Pancreas (tissue), 10 donors: ENCODE data around the gene NAT9. TPM values are rescaled to one million over a fixed set of nuclear protein-coding genes. Genes with fewer than 3 reads are reported as not detected.

Experiments used
- ATAC-seq, 4 donors: fragments of 200-7000 bp; cut with Tn5 transposase; one replicate each; pipeline versions ENCODE4 v1.8.0 to v1.9.1; 2020; ENCODE audit warnings: mild to moderate bottlenecking in 4 of 4, moderate library complexity in 4 of 4
- DNase-seq, 6 donors: peaks; one replicate each; pipeline ENCODE4 v3.0.0-alpha.2; 2020
- FAIRE-seq: peaks from 2 replicates; lab custom pipeline; 2012; peaks lifted over from hg19 to GRCh38; lab: Jason Lieb, UNC
- H3K27ac ChIP-seq, 4 donors: fragments of 200-600 bp; sonication (generic); 1 replicate in 3 of 4; 2 replicates in 1 of 4; pipeline versions ENCODE4 v1.5.0 to v1.8.0; 2020
- H3K27me3 ChIP-seq, 4 donors: fragments of 200-600 bp; one replicate each; pipeline ENCODE4 v1.8.0; 2021
- H3K36me3 ChIP-seq, 3 donors: fragments of 200-600 bp; sonication (generic) in 1 of 3; one replicate each; pipeline versions ENCODE4 v1.5.0 to v1.8.0; 2020 to 2021
- H3K4me1 ChIP-seq, 3 donors: fragments of 200-600 bp; one replicate each; pipeline ENCODE4 v1.8.0; 2021
- H3K4me3 ChIP-seq, 4 donors: fragments of 200-600 bp; sonication (generic) in 2 of 4; one replicate each; pipeline versions ENCODE4 v1.5.0 to v1.8.0; 2020 to 2021
- H3K9me3 ChIP-seq, 4 donors: fragments of 200-600 bp; one replicate each; pipeline ENCODE4 v1.8.0; 2021
- WGBS, 2 donors: extraction: QIAGEN DNeasy Blood & Tissue Kit; methylation state at CpG; one replicate each; pipeline ENCODE4 v1.1.7; 2013; 5-methylcytosine and 5-hydroxymethylcytosine counted together
- intact Hi-C, 3 donors: fragments of 100-400 bp; cut with DNase I; formaldehyde crosslinking; loops; one replicate each; pipeline versions ENCODE4 v1.11.1 to v1.14.2; 2022
- polyA plus RNA-seq, 2 donors: library from polyadenylated mRNA; stranded (reverse); fragments of 200-250 nt; gene quantifications; one replicate each; pipeline ENCODE4 v1.2.3, GENCODE V29; 2013
- total RNA-seq, 6 donors: library from RNA; stranded (reverse); fragmentation: NEBNext Ultra II Directional in 4 of 6; extraction: Animal tissue kit (Norgen Biotek cat#: 25700) in 4 of 6; gene quantifications; one replicate each; pipeline versions ENCODE4 v1.2.1 to v1.2.4, GENCODE V29; 2021 to 2023
- TF ChIP-seq, protein P1 (sequence below), 4 donors: fragments of 200-600 bp; sonication (generic) in 3 of 4; IDR thresholded peaks; one replicate each; pipeline versions ENCODE4 v1.5.0 to v1.8.0; 2021; ENCODE audit warnings: antibody characterized with exemption in 4 of 4
- donor health status: healthy with polysubstance abuse.
- donor health status: DM: no; HTN: no; CAD: no; lungs with moderate emphysema.
- donor health status: DM: no; HTN: no; CAD: no.
- donor health status: control.
- donor health status: control.
- donor health status: Bipolar disorder and iron deficiency.
- donor health status: DM: yes; HTN: yes; CAD: no.
- donor health status: DM: no; HTN: no; CAD: no.
- donor health status: DM: no; HTN: no; CAD: no.
- donor health status: DM: yes; HTN: yes; CAD: no.

NAT9 gene
- total and polyA plus RNA-seq, 8 donors: 14.4 to 38.5 (median 24.8) TPM

DNA sequence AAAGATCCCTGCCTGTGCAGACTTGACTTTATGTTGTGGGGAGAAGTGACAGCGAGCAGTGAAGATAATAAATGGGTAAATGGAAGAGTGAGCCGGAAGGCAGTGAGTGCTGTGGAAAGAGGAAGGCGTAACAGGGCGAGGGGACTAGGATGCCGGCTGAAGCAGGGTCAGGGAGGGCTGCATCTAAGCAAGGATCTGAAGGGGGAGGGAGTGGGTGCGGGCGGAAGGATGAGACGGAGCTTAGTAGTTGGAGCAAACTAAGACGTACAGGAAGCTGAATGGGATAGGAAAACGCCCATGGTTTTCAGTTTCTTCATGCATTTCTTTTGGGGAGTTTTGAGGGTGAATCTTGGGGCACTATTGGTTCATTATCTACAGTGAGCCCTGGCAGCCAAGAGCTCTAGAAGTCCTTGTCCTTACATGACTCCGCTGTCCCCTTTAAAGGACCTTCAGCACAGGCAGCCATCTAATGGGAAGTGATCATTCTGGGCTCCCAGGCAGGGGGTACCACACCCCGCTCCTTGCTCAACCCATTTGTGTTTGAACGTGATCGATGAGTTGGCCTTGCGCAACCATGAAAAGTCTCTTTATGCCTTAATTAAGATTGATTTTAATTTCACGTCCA lies 10.4 kb upstream of the NAT9 start:
- Histone ChIP-seq H3K9me3 (no peaks in the 10 kb centered on the region), H3K27ac (no peak overlapping the region), H3K27me3 (no peaks in the 10 kb centered on the region), H3K36me3 (no peaks in the 10 kb centered on the region), H3K4me3 (no peak overlapping the region), H3K4me1 (no peaks in the 10 kb centered on the region)
- ATAC-seq (peak in 1 of 4 donors; percentile 19), DNase-seq (no peak), FAIRE-seq (no peak)
- intact Hi-C loops: no loop called here
- TF ChIP-seq, protein P1, sequence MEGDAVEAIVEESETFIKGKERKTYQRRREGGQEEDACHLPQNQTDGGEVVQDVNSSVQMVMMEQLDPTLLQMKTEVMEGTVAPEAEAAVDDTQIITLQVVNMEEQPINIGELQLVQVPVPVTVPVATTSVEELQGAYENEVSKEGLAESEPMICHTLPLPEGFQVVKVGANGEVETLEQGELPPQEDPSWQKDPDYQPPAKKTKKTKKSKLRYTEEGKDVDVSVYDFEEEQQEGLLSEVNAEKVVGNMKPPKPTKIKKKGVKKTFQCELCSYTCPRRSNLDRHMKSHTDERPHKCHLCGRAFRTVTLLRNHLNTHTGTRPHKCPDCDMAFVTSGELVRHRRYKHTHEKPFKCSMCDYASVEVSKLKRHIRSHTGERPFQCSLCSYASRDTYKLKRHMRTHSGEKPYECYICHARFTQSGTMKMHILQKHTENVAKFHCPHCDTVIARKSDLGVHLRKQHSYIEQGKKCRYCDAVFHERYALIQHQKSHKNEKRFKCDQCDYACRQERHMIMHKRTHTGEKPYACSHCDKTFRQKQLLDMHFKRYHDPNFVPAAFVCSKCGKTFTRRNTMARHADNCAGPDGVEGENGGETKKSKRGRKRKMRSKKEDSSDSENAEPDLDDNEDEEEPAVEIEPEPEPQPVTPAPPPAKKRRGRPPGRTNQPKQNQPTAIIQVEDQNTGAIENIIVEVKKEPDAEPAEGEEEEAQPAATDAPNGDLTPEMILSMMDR (IDR thresholded peaks at IDR 0.05): no peak
- 78 to 81% methylated on average over 16 of the region's 16 CpGs for WGBS, 2 donors

DNA sequence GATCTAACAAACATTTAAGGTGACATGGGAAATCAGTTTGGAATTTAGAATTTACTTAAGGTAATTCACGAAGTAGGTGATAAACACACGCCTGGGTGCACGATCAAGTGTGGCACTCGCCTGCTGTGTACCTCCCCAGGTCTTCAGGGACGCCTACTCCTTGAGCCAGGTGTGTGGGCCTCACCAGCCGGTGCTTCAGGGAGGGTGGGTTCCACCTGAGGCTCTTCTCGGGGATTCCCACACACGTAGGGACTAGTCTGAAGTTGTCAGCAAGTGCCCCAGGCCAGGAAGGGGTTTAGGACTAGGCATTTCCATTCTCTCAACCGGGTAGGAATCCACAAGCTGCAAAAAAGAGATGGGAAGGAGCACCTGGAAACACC lies 9.8 kb upstream of the NAT9 start:
- intact Hi-C loops: no loop called here

DNA sequence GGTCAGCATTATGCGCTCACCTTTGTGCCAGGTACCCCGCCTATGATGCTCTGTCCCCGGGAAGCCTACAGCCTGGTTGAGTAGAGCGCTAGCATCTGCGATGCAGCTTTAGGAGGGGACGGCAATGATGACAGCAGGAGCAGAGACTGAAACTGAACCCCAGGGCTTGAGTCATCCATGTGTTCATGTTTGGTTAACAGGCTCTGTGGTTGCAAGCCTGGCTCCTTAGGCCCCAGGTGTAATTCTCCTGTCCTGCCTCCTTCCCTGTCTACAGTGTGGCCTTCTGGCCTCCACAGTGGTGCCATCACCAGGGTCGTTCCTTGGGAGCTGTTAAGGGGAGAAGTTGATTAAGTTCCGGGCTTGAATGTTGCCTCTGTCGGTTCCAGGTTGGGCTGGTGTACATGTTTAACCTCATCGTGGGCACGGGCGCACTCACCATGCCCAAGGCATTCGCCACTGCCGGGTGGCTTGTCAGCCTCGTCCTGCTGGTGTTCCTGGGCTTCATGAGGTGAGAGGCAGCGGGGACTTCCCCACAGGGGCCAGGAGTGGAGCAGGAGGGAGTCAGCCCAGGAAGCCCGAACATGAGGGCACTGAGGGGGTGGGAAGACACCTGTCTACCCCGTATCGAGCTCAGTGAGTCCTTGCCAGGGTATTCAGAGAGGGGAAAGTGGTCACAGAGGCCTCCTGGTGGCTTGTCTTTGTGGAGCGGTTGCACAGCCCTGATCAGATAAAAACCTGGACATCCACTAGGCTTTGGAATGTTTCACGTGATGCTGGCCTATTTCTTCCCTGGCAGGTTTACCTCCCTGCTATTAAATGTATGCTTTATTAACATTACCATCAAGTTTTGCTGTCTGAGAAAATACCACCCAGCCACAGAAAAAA lies 9.2 kb upstream of the NAT9 start:
- Histone ChIP-seq H3K27me3 (no peaks in the 10 kb centered on the region), H3K9me3 (no peaks in the 10 kb centered on the region), H3K4me1 (no peaks in the 10 kb centered on the region), H3K36me3 (no peaks in the 10 kb centered on the region), H3K4me3 (no peak overlapping the region), H3K27ac (no peak overlapping the region)
- TF ChIP-seq, protein P1 (IDR thresholded peaks at IDR 0.05): no peak
- DNase-seq (no peak), FAIRE-seq (no peak), ATAC-seq (no peak)
- 80 to 84% methylated on average over 21 of the region's 21 CpGs for WGBS, 2 donors
- intact Hi-C loops: no loop called here

More for the DNA sequence above, 9.8 kb upstream of the NAT9 start:
- no peaks in the 10 kb centered on the region for H3K27me3 ChIP-seq
- WGBS, 2 donors: 74 to 76% methylated on average over 9 of the region's 9 CpGs
- H3K4me3 ChIP-seq: no peak overlapping the region
- ATAC-seq (no peak), FAIRE-seq (no peak), DNase-seq (no peak)
- H3K27ac ChIP-seq: no peak overlapping the region
- H3K36me3 ChIP-seq: no peaks in the 10 kb centered on the region
- TF ChIP-seq, protein P1 (IDR thresholded peaks at IDR 0.05): no peak
- H3K4me1 ChIP-seq: no peaks in the 10 kb centered on the region
- no peaks in the 10 kb centered on the region for H3K9me3 ChIP-seq

DNA sequence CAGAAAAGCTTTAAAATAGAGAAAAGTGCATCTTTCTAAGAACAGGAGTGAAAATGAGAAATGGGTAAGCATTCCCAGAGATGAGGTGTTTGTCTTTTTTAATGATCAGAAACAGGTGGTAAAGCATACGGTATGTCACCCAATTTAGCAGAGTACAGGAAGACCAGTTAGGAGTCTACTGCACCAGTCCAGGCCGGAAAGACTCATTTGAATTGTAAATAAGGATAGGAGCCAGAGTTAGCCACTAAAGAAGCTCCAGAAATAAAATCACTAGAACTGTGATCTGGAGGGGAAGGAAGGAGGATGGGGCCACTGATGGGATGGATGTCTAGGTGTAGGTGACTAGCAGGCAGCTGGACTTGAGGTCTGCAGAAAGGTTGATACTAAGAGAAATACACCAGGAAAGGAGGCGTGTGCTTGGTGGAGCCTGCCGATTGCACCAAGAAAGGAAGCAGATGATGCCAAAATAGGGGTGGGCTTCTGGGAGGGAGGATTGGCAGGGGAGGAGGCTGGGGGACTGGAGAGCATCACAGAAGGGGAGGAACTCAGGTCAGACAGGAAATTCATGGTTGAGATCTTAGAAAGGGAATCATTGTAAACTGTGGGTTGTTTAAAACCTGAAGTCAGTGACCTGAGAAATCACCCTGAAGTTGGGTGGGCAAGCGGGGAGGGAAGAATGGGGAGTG lies 8.1 kb upstream of the NAT9 start:
- ATAC-seq (no peak), FAIRE-seq (no peak), DNase-seq (no peak)
- H3K27ac ChIP-seq: no peak overlapping the region
- TF ChIP-seq, protein P1 (IDR thresholded peaks at IDR 0.05): no peak
- H3K36me3 ChIP-seq: no peaks in the 10 kb centered on the region
- 83 to 92% methylated on average over 5 of the region's 5 CpGs for WGBS, 2 donors
- intact Hi-C loops: no loop called here
- H3K27me3 ChIP-seq: no peaks in the 10 kb centered on the region
- no peaks in the 10 kb centered on the region for H3K9me3 ChIP-seq
- no peaks in the 10 kb centered on the region for H3K4me1 ChIP-seq
- no peak overlapping the region for H3K4me3 ChIP-seq
